ENCODE measurements around the gene ST8SIA4. TPM values are rescaled to one million over a fixed set of nuclear protein-coding genes. Genes with fewer than 3 reads are reported as not detected.

Gene ST8SIA4, protein sequence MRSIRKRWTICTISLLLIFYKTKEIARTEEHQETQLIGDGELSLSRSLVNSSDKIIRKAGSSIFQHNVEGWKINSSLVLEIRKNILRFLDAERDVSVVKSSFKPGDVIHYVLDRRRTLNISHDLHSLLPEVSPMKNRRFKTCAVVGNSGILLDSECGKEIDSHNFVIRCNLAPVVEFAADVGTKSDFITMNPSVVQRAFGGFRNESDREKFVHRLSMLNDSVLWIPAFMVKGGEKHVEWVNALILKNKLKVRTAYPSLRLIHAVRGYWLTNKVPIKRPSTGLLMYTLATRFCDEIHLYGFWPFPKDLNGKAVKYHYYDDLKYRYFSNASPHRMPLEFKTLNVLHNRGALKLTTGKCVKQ
- 55.2 TPM for total RNA-seq
- polyA plus RNA-seq, result 10 to 100 TPM; 18.8 to 34.2 (median 25.3) TPM

DNA sequence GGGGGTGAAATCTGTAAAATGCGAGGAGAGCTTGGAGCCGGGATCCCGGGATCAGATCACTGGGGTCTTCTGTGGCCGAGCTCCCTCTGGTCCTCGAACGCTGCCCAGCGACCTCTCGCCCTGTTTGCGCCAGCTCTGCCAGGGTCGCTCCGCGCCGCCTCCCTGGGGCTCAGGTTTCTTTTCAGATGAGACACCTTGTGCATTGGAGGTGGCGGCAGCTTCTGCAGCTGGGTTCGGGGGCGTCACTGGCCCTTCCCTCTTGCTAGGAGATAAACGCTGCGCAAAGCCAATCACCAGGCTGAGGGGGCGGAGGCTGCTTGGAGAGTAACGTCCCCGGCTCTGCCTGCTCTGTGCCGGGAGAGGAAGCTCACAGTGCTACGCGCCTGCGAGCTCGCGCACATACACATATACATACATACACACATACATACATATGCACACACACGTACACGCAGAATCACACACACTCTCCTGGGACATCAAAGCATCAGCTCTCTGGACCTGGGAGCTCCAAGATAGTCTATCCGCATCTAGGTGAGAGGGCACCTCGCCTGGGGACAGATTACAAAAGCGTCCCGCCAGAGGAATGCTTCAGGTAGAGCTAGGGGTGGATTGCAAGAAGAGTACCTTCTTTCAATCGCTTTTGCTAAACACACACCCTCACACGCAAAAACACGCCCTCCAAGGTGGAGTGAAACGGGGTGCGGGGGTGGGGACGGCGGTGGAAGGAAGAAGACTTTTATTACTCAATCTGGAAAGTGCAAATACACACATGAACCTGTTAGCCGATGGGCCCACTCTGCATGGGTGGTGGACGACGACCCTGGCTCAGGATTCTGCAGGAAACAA is at the start of gene ST8SIA4:
ST8SIA4 (minus strand) TSS at position 244 of the 849 bp plus-strand sequence. CDS start 327 bp downstream, outside the sequence.
- Mint-ChIP-seq H3K36me3 (peaks cover 3% of the 10 kb centered on the region), H3K27me3 (peaks cover 8% of the 10 kb centered on the region), H3K27ac (peak within 1 kb of the TSS; percentile 93 to 98 (median 97)), H3K4me1 (peaks cover 15 to 48% (median 42%) of the 10 kb centered on the region in 4 donors), H3K4me3 (peak within 1 kb of the TSS; percentile 96 to 99 (median 98)), H3K9me3 (no peaks in the 10 kb centered on the region)
- DNase-seq, result peak; percentile 86 to 98 (median 90)
- peak; percentile 81 to 82 for ATAC-seq (ENCODE audit: low read depth in 2 of 2)
- peak within 1 kb of the TSS; percentile 92 for H3K27ac ChIP-seq (ENCODE audit: insufficient read depth, low read length, poor library complexity, severe bottlenecking)
- H3K4me1 ChIP-seq (ENCODE audit: control insufficient read depth, insufficient read depth, low read length, poor library complexity, severe bottlenecking), result peaks cover 44% of the 10 kb centered on the region
- no peaks in the 10 kb centered on the region for H3K27me3 ChIP-seq (ENCODE audit: control insufficient read depth, insufficient read depth, low read length)
- H3K9me3 ChIP-seq (ENCODE audit: control insufficient read depth in 2 of 2, low read length in 2 of 2), result no peaks in the 10 kb centered on the region
- no peaks in the 10 kb centered on the region for H3K36me3 ChIP-seq (ENCODE audit: control insufficient read depth, insufficient read depth, low read length)
- peak within 1 kb of the TSS; percentile 99 for H3K4me3 ChIP-seq (ENCODE audit: low read depth, low read length)

DNA sequence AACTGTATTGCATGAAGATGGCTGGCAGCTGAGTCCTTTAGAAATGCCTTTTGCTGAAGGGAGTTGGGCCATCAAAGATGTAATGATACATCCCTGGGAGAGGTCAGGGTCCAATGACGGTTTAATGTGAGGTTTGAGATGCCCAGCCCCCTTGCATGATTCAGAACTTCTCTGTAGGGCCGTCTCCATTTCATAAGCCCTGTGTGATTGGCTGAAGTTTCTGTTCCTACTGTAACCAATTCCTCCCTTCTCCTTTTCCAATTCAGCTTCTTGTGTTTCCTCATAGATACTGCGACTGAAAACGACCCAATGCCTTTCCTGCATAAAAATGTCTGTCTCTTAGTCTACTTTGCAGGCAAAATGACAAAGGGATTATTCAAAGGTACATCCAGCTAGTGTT is 47.9 kb upstream of the ST8SIA4 start:
- ATAC-seq (ENCODE audit: low read depth in 2 of 2), result no peak
- peaks cover 0 to 12% (median 5%) of the 10 kb centered on the region in 7 donors for H3K9me3 Mint-ChIP-seq
- H3K36me3 Mint-ChIP-seq, result peaks cover 5% of the 10 kb centered on the region

GRCh38 chr5:100913298-100913697 is 10.2 kb upstream of the ST8SIA4 start:
- peaks cover 0 to 6% (median 3%) of the 10 kb centered on the region in 7 donors for H3K9me3 Mint-ChIP-seq
- H3K4me3 Mint-ChIP-seq, result no peak overlapping the region
- no peak overlapping the region for H3K27ac Mint-ChIP-seq
- no peak overlapping the region for H3K27ac ChIP-seq (ENCODE audit: insufficient read depth, low read length, poor library complexity, severe bottlenecking)
- H3K27me3 Mint-ChIP-seq, result no peaks in the 10 kb centered on the region
- H3K36me3 Mint-ChIP-seq, result no peaks in the 10 kb centered on the region
- no peak for DNase-seq
- H3K4me1 ChIP-seq (ENCODE audit: control insufficient read depth, insufficient read depth, low read length, poor library complexity, severe bottlenecking), result no peaks in the 10 kb centered on the region
- peaks cover 5 to 27% (median 17%) of the 10 kb centered on the region in 4 donors for H3K4me1 Mint-ChIP-seq
- H3K36me3 ChIP-seq (ENCODE audit: control insufficient read depth, insufficient read depth, low read length), result no peaks in the 10 kb centered on the region
- H3K4me3 ChIP-seq (ENCODE audit: low read depth, low read length), result no peak overlapping the region
- no peaks in the 10 kb centered on the region for H3K27me3 ChIP-seq (ENCODE audit: control insufficient read depth, insufficient read depth, low read length)
- H3K9me3 ChIP-seq (ENCODE audit: control insufficient read depth in 2 of 2, low read length in 2 of 2), result no peaks in the 10 kb centered on the region
- no peak for ATAC-seq (ENCODE audit: low read depth in 2 of 2)

More for the DNA sequence above, 47.9 kb upstream of the ST8SIA4 start:
- no peaks in the 10 kb centered on the region for H3K27me3 ChIP-seq (ENCODE audit: control insufficient read depth, insufficient read depth, low read length)
- Mint-ChIP-seq H3K4me3 (no peak overlapping the region), H3K4me1 (no peaks in the 10 kb centered on the region), H3K27ac (no peak overlapping the region), H3K27me3 (no peaks in the 10 kb centered on the region)
- DNase-seq, result no peak
- no peak overlapping the region for H3K27ac ChIP-seq (ENCODE audit: insufficient read depth, low read length, poor library complexity, severe bottlenecking)
- no peaks in the 10 kb centered on the region for H3K4me1 ChIP-seq (ENCODE audit: control insufficient read depth, insufficient read depth, low read length, poor library complexity, severe bottlenecking)
- no peak overlapping the region for H3K4me3 ChIP-seq (ENCODE audit: low read depth, low read length)
- peaks cover 6 to 10% of the 10 kb centered on the region in 2 experiments for H3K9me3 ChIP-seq (ENCODE audit: control insufficient read depth in 2 of 2, low read length in 2 of 2)
- H3K36me3 ChIP-seq (ENCODE audit: control insufficient read depth, insufficient read depth, low read length), result no peaks in the 10 kb centered on the region

DNA sequence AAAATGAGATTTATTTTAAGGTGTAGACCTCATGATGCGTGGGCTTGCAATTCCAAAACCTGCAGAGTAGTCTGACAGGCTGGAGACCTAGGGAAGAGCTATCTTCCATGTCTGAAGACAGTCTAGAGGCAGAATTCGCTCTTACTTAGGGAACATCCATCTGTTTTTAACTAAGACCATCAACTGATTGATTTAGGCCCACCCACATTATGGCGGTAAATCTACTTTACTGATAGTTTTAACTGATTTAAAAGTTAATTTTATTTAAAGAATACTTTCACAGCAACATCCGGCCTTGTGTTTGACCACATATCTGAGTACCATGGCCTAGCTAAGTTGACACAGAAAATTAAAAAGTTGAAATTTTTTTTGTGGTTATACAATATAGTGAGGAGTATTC is 6.0 kb upstream of the ST8SIA4 start:
- Histone ChIP-seq H3K27ac (ENCODE audit: insufficient read depth, low read length, poor library complexity, severe bottlenecking) (no peak overlapping the region), H3K27me3 (ENCODE audit: control insufficient read depth, insufficient read depth, low read length) (no peaks in the 10 kb centered on the region), H3K4me3 (ENCODE audit: low read depth, low read length) (no peak overlapping the region), H3K36me3 (ENCODE audit: control insufficient read depth, insufficient read depth, low read length) (no peaks in the 10 kb centered on the region), H3K4me1 (ENCODE audit: control insufficient read depth, insufficient read depth, low read length, poor library complexity, severe bottlenecking) (peaks cover 17% of the 10 kb centered on the region), H3K9me3 (ENCODE audit: control insufficient read depth in 2 of 2, low read length in 2 of 2) (no peaks in the 10 kb centered on the region)
- Mint-ChIP-seq H3K9me3 (peaks cover 0 to 3% (median 0%) of the 10 kb centered on the region in 7 donors), H3K36me3 (no peaks in the 10 kb centered on the region), H3K4me1 (peaks cover 28 to 61% (median 33%) of the 10 kb centered on the region in 4 donors), H3K27me3 (no peaks in the 10 kb centered on the region), H3K4me3 (no peak overlapping the region), H3K27ac (no peak overlapping the region)
- DNase-seq (no peak), ATAC-seq (ENCODE audit: low read depth in 2 of 2) (no peak)

- Histone ChIP-seq H3K27me3 (ENCODE audit: control insufficient read depth, insufficient read depth, low read length) (no peaks in the 10 kb centered on the region), H3K9me3 (ENCODE audit: control insufficient read depth in 2 of 2, low read length in 2 of 2) (no peaks in the 10 kb centered on the region), H3K27ac (ENCODE audit: insufficient read depth, low read length, poor library complexity, severe bottlenecking) (peak overlapping the region; percentile 92), H3K36me3 (ENCODE audit: control insufficient read depth, insufficient read depth, low read length) (no peaks in the 10 kb centered on the region), H3K4me3 (ENCODE audit: low read depth, low read length) (peak overlapping the region; percentile 99), H3K4me1 (ENCODE audit: control insufficient read depth, insufficient read depth, low read length, poor library complexity, severe bottlenecking) (peaks cover 27% of the 10 kb centered on the region)
- H3K36me3 Mint-ChIP-seq, result no peaks in the 10 kb centered on the region
- no peaks in the 10 kb centered on the region for H3K9me3 Mint-ChIP-seq
- H3K4me1 Mint-ChIP-seq, result peaks cover 22 to 45% (median 30%) of the 10 kb centered on the region in 4 donors
- no peak for ATAC-seq (ENCODE audit: low read depth in 2 of 2)
- peak overlapping the region; percentile 93 to 98 (median 97) for H3K27ac Mint-ChIP-seq
- H3K27me3 Mint-ChIP-seq, result peaks cover 8% of the 10 kb centered on the region
- peak in 2 of 3 donors; percentile 16 to 61 for DNase-seq
- H3K4me3 Mint-ChIP-seq, result peak overlapping the region; percentile 96 to 99 (median 98)
Observed at GRCh38 chr5:100905259-100905914, 2.3 kb upstream of the ST8SIA4 start.

- peak overlapping the region; percentile 93 to 98 (median 97) for H3K27ac Mint-ChIP-seq
- Histone ChIP-seq H3K9me3 (ENCODE audit: control insufficient read depth in 2 of 2, low read length in 2 of 2) (no peaks in the 10 kb centered on the region), H3K27ac (ENCODE audit: insufficient read depth, low read length, poor library complexity, severe bottlenecking) (peak overlapping the region; percentile 92), H3K27me3 (ENCODE audit: control insufficient read depth, insufficient read depth, low read length) (no peaks in the 10 kb centered on the region), H3K4me1 (ENCODE audit: control insufficient read depth, insufficient read depth, low read length, poor library complexity, severe bottlenecking) (peaks cover 34% of the 10 kb centered on the region), H3K4me3 (ENCODE audit: low read depth, low read length) (peak overlapping the region; percentile 99), H3K36me3 (ENCODE audit: control insufficient read depth, insufficient read depth, low read length) (no peaks in the 10 kb centered on the region)
- H3K9me3 Mint-ChIP-seq, result no peaks in the 10 kb centered on the region
- peak overlapping the region; percentile 96 to 99 (median 98) for H3K4me3 Mint-ChIP-seq
- peaks cover 15 to 45% (median 35%) of the 10 kb centered on the region in 4 donors for H3K4me1 Mint-ChIP-seq
- H3K27me3 Mint-ChIP-seq, result peaks cover 8% of the 10 kb centered on the region
- ATAC-seq (ENCODE audit: low read depth in 2 of 2) (peak; percentile 5 to 6), DNase-seq (peak; percentile 42 to 80 (median 55))
- H3K36me3 Mint-ChIP-seq, result peaks cover 3% of the 10 kb centered on the region
Observed at GRCh38 chr5:100904259-100904861, 1.3 kb upstream of the ST8SIA4 start.
